Caco-2 (cell line): Measurements from ENCODE around the gene FAM180A. TPM values are rescaled to one million over a fixed set of nuclear protein-coding genes. Genes with fewer than 3 reads are reported as not detected.

Experiments
- BruUV-seq: library from RNA; stranded (reverse); fragments of 400-500 nt; replicated peaks from 2 replicates; lab custom pipeline; 2021; lab: Mats Ljungman, UMichigan
- CTCF ChIA-PET: fragments of 300-600 bp; sonication (Branson Sonifier 250); formaldehyde crosslinking; loops from one replicate; lab custom pipeline; 2022; ENCODE audit warnings: antibody characterized with exemption; lab: Charles Lee
- POLR2A ChIA-PET: fragments of 300-600 bp; sonication (Branson Sonifier 250); formaldehyde crosslinking; loops from one replicate; lab custom pipeline; 2022; ENCODE audit warnings: antibody characterized with exemption; lab: Charles Lee
- DNase-seq, 2 experiments: peaks; one replicate each; pipeline versions ENCODE4 v3.0.0 to v3.0.0-alpha.2; 2020 to 2022
- H3K27me3 ChIP-seq: replicated peaks from 2 replicates; pipeline ENCODE4 v1.6.0; 2011; ENCODE audit warnings: low read length; ENCODE audit not compliant: control insufficient read depth, insufficient read depth
- H3K36me3 ChIP-seq: 2 replicates; pipeline ENCODE4 v1.5.1; 2011; ENCODE audit warnings: low read length; ENCODE audit not compliant: control insufficient read depth, insufficient read depth
- H3K4me1 ChIP-seq: fragments of 250-450 bp; sonication (Bioruptor Pico); 2 replicates; pipeline ENCODE4 v1.5.1; 2020; ENCODE audit warnings: mild to moderate bottlenecking
- H3K4me3 ChIP-seq: 2 replicates; pipeline ENCODE4 v1.5.1; 2011; ENCODE audit warnings: low read depth, mild to moderate bottlenecking, control low read depth, low read length
- H3K9me3 ChIP-seq: fragments of 250-450 bp; sonication (Bioruptor Pico); 2 replicates; pipeline ENCODE4 v1.5.1; 2020; ENCODE audit warnings: mild to moderate bottlenecking, moderate library complexity
- H3K27ac Mint-ChIP-seq: one replicate; pipeline ENCODE4 v1.8.0; 2022; ENCODE audit warnings: mixed read lengths; ENCODE audit not compliant: unreplicated experiment
- H3K27me3 Mint-ChIP-seq: one replicate; pipeline ENCODE4 v1.8.0; 2022; ENCODE audit warnings: mixed read lengths; ENCODE audit not compliant: insufficient read depth, unreplicated experiment
- H3K36me3 Mint-ChIP-seq: one replicate; pipeline ENCODE4 v1.8.0; 2022; ENCODE audit warnings: mild to moderate bottlenecking, mixed read lengths; ENCODE audit not compliant: insufficient read depth, unreplicated experiment
- H3K4me1 Mint-ChIP-seq: one replicate; pipeline ENCODE4 v1.8.0; 2022; ENCODE audit warnings: low read depth, mixed read lengths; ENCODE audit not compliant: unreplicated experiment
- H3K4me3 Mint-ChIP-seq: one replicate; pipeline ENCODE4 v1.8.0; 2022; ENCODE audit warnings: mild to moderate bottlenecking, moderate library complexity, mixed read lengths; ENCODE audit not compliant: unreplicated experiment
- H3K9me3 Mint-ChIP-seq: one replicate; pipeline ENCODE4 v1.8.0; 2022; ENCODE audit warnings: mixed read lengths; ENCODE audit not compliant: unreplicated experiment
- CTCF ChIP-seq, 2 experiments: fragments of 200-600 bp in 1 of 2; IDR thresholded peaks; 1 replicate in 1 of 2; 2 replicates in 1 of 2; pipeline versions ENCODE4 v1.5.1 to v1.8.0; 2011 to 2022; ENCODE audit warnings: antibody characterized with exemption in 1 of 2, control low read depth in 1 of 2, inconsistent platforms in 1 of 2, low read depth in 1 of 2, low read length in 1 of 2, mild to moderate bottlenecking in 1 of 2, moderate library complexity in 1 of 2; ENCODE audit not compliant: insufficient read depth in 1 of 2, severe bottlenecking in 1 of 2, unreplicated experiment in 1 of 2
- intact Hi-C: fragments of 100-400 bp; cut with micrococcal nuclease; formaldehyde crosslinking; loops from one replicate; pipeline ENCODE4 v1.10.0; 2022; ENCODE audit not compliant: unreplicated experiment
- total RNA-seq: library from RNA; stranded (reverse); gene quantifications from 2 replicates; pipeline ENCODE4 v1.2.3, GENCODE V29; 2022

The FAM180A gene
- total RNA-seq, 1 experiment from 2014 or later: not detected

- no peaks in the 10 kb centered on the region for H3K4me1 Mint-ChIP-seq
- no peak for TF ChIP-seq CTCF (IDR thresholded peaks at IDR 0.05; ENCODE audit: insufficient read depth in 1 of 2, low read depth in 1 of 2, low read length in 1 of 2, severe bottlenecking in 1 of 2, unreplicated experiment in 1 of 2)
- ChIA-PET POLR2A (no interaction called here), CTCF (no interaction called here)
- peaks cover 25% of the 10 kb centered on the region for H3K4me1 ChIP-seq
- no peak for DNase-seq
- H3K27me3 Mint-ChIP-seq: no peaks in the 10 kb centered on the region
- no peaks in the 10 kb centered on the region for H3K9me3 ChIP-seq
- no peaks in the 10 kb centered on the region for H3K9me3 Mint-ChIP-seq
- H3K36me3 ChIP-seq: no peaks in the 10 kb centered on the region
- H3K27me3 ChIP-seq: no peaks in the 10 kb centered on the region
- no peak overlapping the region for H3K4me3 Mint-ChIP-seq
- no peak overlapping the region for H3K4me3 ChIP-seq
- intact Hi-C loops: loop anchor here (1.0 kb wide), 1 partner anchor 39 kb away; no protein-coding TSS in a partner anchor
- H3K36me3 Mint-ChIP-seq: no peaks in the 10 kb centered on the region
- BruUV-seq: no TSS peak
- H3K27ac Mint-ChIP-seq: no peak overlapping the region
These were observed 37.5 kb downstream of the FAM180A start for GRCh38 chr7:135711139-135711469.

- intact Hi-C loops: loop anchor here (1.0 kb wide), 1 partner anchor 38 kb away; no protein-coding TSS in a partner anchor
- POLR2A ChIA-PET: no interaction called here
These were observed 38.0 kb downstream of the FAM180A start for GRCh38 chr7:135710417-135711138.

GRCh38 chr7:135709508-135709907 is 39.1 kb downstream of the FAM180A start:
- Mint-ChIP-seq H3K27ac (no peak overlapping the region), H3K36me3 (no peaks in the 10 kb centered on the region), H3K27me3 (no peaks in the 10 kb centered on the region), H3K4me1 (no peaks in the 10 kb centered on the region), H3K9me3 (no peaks in the 10 kb centered on the region), H3K4me3 (no peak overlapping the region)
- Histone ChIP-seq H3K9me3 (no peaks in the 10 kb centered on the region), H3K4me1 (peaks cover 20% of the 10 kb centered on the region), H3K4me3 (no peak overlapping the region), H3K27me3 (no peaks in the 10 kb centered on the region), H3K36me3 (no peaks in the 10 kb centered on the region)
- ChIA-PET POLR2A (no interaction called here), CTCF (interaction anchor here (0.6 kb wide), 1 partner anchor 436 kb away, joined by 3 read pairs; no protein-coding TSS in a partner anchor)
- DNase-seq: no peak
- intact Hi-C loops: no loop called here
- no TSS peak for BruUV-seq
- TF ChIP-seq CTCF (IDR thresholded peaks at IDR 0.05; ENCODE audit: insufficient read depth in 1 of 2, low read depth in 1 of 2, low read length in 1 of 2, severe bottlenecking in 1 of 2, unreplicated experiment in 1 of 2): no peak

More at GRCh38 chr7:135710417-135711138, 38.0 kb downstream of the FAM180A start:
- BruUV-seq: no TSS peak
- Histone ChIP-seq H3K27me3 (no peaks in the 10 kb centered on the region), H3K4me3 (no peak overlapping the region), H3K4me1 (peaks cover 25% of the 10 kb centered on the region), H3K9me3 (no peaks in the 10 kb centered on the region), H3K36me3 (no peaks in the 10 kb centered on the region)
- CTCF ChIA-PET: no interaction called here
- TF ChIP-seq CTCF (IDR thresholded peaks at IDR 0.05; ENCODE audit: insufficient read depth in 1 of 2, low read depth in 1 of 2, low read length in 1 of 2, severe bottlenecking in 1 of 2, unreplicated experiment in 1 of 2): peak; percentile 63 to 93
- Mint-ChIP-seq H3K4me3 (no peak overlapping the region), H3K27me3 (no peaks in the 10 kb centered on the region), H3K36me3 (no peaks in the 10 kb centered on the region), H3K27ac (no peak overlapping the region), H3K4me1 (no peaks in the 10 kb centered on the region), H3K9me3 (no peaks in the 10 kb centered on the region)
- DNase-seq: peak in 1 of 2 experiments; percentile 37
